DOHH2 (cell line): ENCODE measurements around the gene FECH.

Source experiments
- EZH2phosphoT487 ChIP-seq: fragments of 200-600 bp; sonication (generic); IDR thresholded peaks from 2 replicates; pipeline ENCODE4 v1.6.1; 2017; ENCODE audit warnings: borderline replicate concordance, mild to moderate bottlenecking, antibody characterized with exemption, low read length, moderate library complexity, mixed read lengths
- TF ChIP-seq, protein P1 (sequence below): fragments of 200-600 bp; sonication (generic); IDR thresholded peaks from one replicate; pipeline ENCODE4 v1.5.1; 2014; ENCODE audit warnings: antibody characterized with exemption, mild to moderate bottlenecking, low read depth, low read length; ENCODE audit not compliant: poor library complexity, severe bottlenecking

DNA sequence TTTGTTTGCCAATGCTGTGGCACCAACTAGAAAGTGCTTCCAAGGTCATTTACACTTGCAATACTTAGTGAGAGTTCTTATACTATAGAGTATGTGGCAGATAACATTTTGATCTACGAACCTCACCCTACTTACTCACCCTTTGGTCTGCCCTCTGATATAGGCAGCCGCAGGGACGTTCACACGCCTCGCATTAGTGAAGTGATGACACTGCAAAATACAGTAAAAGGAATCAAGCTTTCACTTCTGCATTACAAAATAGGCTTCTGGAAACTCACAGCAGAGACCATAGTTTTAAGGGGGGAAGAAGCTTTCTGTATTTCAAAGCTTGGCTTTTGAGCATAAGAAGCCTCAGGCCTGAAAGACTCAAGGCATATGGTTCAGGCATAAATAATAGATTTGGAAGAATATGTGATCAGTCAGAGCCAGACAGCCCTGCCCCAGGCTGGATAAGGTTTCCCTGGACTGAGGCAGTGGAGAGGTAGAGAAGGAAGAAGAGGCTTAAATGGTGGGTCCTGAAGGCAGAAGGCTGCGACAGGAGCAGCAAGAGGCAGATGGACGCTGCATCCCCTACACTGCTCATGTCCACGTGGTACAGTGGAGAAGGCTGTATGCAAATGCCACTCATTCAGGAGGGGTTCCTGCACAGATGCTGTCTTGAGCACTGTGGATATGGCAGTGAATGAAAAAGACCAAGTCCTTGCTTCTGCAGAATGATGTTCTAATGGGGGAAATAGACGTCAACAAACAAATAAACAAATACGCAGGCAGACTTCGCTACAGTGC, 63.1 kb downstream of the FECH start:
- TF ChIP-seq, protein P1, sequence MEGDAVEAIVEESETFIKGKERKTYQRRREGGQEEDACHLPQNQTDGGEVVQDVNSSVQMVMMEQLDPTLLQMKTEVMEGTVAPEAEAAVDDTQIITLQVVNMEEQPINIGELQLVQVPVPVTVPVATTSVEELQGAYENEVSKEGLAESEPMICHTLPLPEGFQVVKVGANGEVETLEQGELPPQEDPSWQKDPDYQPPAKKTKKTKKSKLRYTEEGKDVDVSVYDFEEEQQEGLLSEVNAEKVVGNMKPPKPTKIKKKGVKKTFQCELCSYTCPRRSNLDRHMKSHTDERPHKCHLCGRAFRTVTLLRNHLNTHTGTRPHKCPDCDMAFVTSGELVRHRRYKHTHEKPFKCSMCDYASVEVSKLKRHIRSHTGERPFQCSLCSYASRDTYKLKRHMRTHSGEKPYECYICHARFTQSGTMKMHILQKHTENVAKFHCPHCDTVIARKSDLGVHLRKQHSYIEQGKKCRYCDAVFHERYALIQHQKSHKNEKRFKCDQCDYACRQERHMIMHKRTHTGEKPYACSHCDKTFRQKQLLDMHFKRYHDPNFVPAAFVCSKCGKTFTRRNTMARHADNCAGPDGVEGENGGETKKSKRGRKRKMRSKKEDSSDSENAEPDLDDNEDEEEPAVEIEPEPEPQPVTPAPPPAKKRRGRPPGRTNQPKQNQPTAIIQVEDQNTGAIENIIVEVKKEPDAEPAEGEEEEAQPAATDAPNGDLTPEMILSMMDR, result no peak
- TF ChIP-seq EZH2phosphoT487, result no peak
